ENCODE measurements around the gene TYMP. TPM values are rescaled to one million over a fixed set of nuclear protein-coding genes. Genes with fewer than 3 reads are reported as not detected.

TYMP gene
- total RNA-seq, 4 donors from 2014 or later = 27.4 to 79.2 (median 35.9) TPM

GRCh38 chr22:50476868-50477267, 52.9 kb downstream of the TYMP start:
- no peak for DNase-seq (ENCODE audit: extremely low spot score)
- Histone ChIP-seq H3K4me3 (no peak overlapping the region), H3K27ac (replicated peaks in 1 of 4) (no peak overlapping the region), H3K27me3 (peaks cover 6 to 35% (median 18%) of the 10 kb centered on the region in 4 donors), H3K4me1 (peaks cover 28 to 46% (median 41%) of the 10 kb centered on the region in 4 donors), H3K9me3 (no peaks in the 10 kb centered on the region), H3K36me3 (no peaks in the 10 kb centered on the region)
- TF ChIP-seq CTCF (IDR thresholded peaks at IDR 0.05) (no peak), EP300 (IDR thresholded peaks at IDR 0.05) (no peak), POLR2A (IDR thresholded peaks at IDR 0.05; ENCODE audit: low read depth) (no peak), POLR2AphosphoS5 (IDR thresholded peaks at IDR 0.05) (no peak)
- 88% methylated on average over 6 of the region's 7 CpGs for WGBS
- intact Hi-C loops (cut with DNase I) = loop anchor here (10.0 kb wide), 1 partner anchor 232 kb away; the partner anchor contains the start of gene TUBGCP6

Other genes starting within 250 kb of the TYMP start
- 100 to 1,000 TPM; 115 to 218 (median 154) TPM for gene PLXNB2, start 222.4 kb downstream of the TYMP start, total RNA-seq
- 1 to 10 TPM; 1.7 to 3.8 (median 2.5) TPM for gene DENND6B, start 203.0 kb downstream of the TYMP start, total RNA-seq
- 10 to 100 TPM; 57.7 to 79.4 (median 65.3) TPM for gene PPP6R2, start 186.7 kb downstream of the TYMP start, total RNA-seq
- gene SBF1, start 55.0 kb downstream of the TYMP start, total RNA-seq = 100 to 1,000 TPM in 2 of 4 donors, 10 to 100 TPM in 2; 56.1 to 121 (median 86.9) TPM
- under 1 TPM in 1 of 4 donors, not detected in 3; under 0.01 TPM for gene ADM2, start 48.5 kb downstream of the TYMP start, total RNA-seq
- gene MIOX, start 43.2 kb downstream of the TYMP start, total RNA-seq = not detected
- gene LMF2, start 22.3 kb downstream of the TYMP start, total RNA-seq = 10 to 100 TPM; 34.9 to 67.1 (median 46.8) TPM
- 10 to 100 TPM; 30.3 to 44.6 (median 41.7) TPM for gene NCAPH2, start 21.8 kb downstream of the TYMP start, total RNA-seq
- 1 to 10 TPM in 2 of 4 donors, not detected in 2; 3.1 to 5.1 TPM for gene SCO2, start 4.4 kb downstream of the TYMP start, total RNA-seq
- under 1 TPM in 1 of 4 donors, not detected in 3; 0.17 TPM for gene KLHDC7B, start 15.9 kb upstream of the TYMP start, total RNA-seq
- gene SYCE3, start 32.9 kb upstream of the TYMP start, total RNA-seq = not detected
- 10 to 100 TPM in 2 of 4 donors, 1 to 10 TPM in 2; 5.0 to 19.6 (median 14.6) TPM for gene CPT1B, start 48.4 kb upstream of the TYMP start, total RNA-seq
- 10 to 100 TPM; 20.7 to 43.5 (median 33.0) TPM for gene CHKB, start 52.8 kb upstream of the TYMP start, total RNA-seq
- 1 to 10 TPM; 1.2 to 4.2 (median 3.4) TPM for gene MAPK8IP2, start 70.8 kb upstream of the TYMP start, total RNA-seq
- gene ARSA, start 98.1 kb upstream of the TYMP start, total RNA-seq = 10 to 100 TPM; 24.5 to 49.4 (median 28.8) TPM
- 10 to 100 TPM in 3 of 4 donors, 1 to 10 TPM in 1; 7.0 to 21.1 (median 16.0) TPM for gene SHANK3, start 142.8 kb upstream of the TYMP start, total RNA-seq
- under 1 TPM in 2 of 4 donors, not detected in 2; 0.42 to 0.46 TPM for gene ACR, start 208.2 kb upstream of the TYMP start, total RNA-seq